Ovary (tissue), 3 donors: Measurements from ENCODE around the gene CYS1.

Experiments used
- POLR2A ChIP-seq: fragments of 450-650 bp; IDR thresholded peaks from one replicate; pipeline ENCODE4 v1.6.1; 2017; ENCODE audit warnings: antibody characterized with exemption, mild to moderate bottlenecking, moderate library complexity
- TF ChIP-seq, protein P1 (sequence below), 3 donors: fragments of 450-650 bp in 2 of 3; fragments of 200-600 bp in 1 of 3; IDR thresholded peaks; one replicate each; pipeline versions ENCODE4 v1.5.1 to v1.8.0; 2016 to 2022; ENCODE audit warnings: antibody characterized with exemption in 3 of 3, mild to moderate bottlenecking in 1 of 3
- donor health status: DM: no; HTN: no; CAD: no.

DNA sequence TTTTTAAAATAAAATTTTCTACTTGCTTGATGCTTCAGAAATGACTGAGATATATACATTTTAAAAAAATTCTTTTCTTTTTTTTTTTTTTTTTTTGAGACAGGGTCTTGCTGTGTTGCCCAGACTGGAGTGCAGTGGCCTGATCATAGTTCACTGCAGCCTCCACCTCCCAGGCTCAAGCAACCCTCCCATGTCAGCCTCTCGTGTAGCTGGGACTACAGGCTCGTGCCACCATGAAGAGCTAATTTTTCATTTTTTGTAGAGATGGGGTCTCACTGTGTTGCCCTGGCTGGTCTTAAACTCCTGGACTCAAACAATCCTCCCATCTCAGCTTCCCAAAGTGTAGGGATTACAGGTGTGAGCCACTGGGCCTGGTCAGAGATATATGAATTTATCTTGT lies 12.9 kb downstream of the CYS1 start:
- no peak for TF ChIP-seq POLR2A
- TF ChIP-seq, protein P1, sequence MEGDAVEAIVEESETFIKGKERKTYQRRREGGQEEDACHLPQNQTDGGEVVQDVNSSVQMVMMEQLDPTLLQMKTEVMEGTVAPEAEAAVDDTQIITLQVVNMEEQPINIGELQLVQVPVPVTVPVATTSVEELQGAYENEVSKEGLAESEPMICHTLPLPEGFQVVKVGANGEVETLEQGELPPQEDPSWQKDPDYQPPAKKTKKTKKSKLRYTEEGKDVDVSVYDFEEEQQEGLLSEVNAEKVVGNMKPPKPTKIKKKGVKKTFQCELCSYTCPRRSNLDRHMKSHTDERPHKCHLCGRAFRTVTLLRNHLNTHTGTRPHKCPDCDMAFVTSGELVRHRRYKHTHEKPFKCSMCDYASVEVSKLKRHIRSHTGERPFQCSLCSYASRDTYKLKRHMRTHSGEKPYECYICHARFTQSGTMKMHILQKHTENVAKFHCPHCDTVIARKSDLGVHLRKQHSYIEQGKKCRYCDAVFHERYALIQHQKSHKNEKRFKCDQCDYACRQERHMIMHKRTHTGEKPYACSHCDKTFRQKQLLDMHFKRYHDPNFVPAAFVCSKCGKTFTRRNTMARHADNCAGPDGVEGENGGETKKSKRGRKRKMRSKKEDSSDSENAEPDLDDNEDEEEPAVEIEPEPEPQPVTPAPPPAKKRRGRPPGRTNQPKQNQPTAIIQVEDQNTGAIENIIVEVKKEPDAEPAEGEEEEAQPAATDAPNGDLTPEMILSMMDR (IDR thresholded peaks at IDR 0.05) = no peak
